Spleen (tissue), 7 donors: ENCODE results near the gene MX1.

Source experiments
- POLR2A ChIP-seq, 3 donors: fragments of 450-650 bp; IDR thresholded peaks; one replicate each; pipeline ENCODE4 v1.5.1; 2017; ENCODE audit warnings: antibody characterized with exemption in 3 of 3, mild to moderate bottlenecking in 1 of 3
- POLR2AphosphoS5 ChIP-seq, 3 donors: sonication (generic); formaldehyde crosslinking; IDR thresholded peaks; one replicate each; pipeline ENCODE4 v1.5.1; 2017; ENCODE audit warnings: antibody characterized with exemption in 3 of 3
- TF ChIP-seq, protein P1 (sequence below), 11 experiments: fragments of 200-600 bp in 7 of 11; fragments of 450-650 bp in 4 of 11; sonication (generic) in 4 of 11; IDR thresholded peaks in 8 of 11; conservative IDR thresholded peaks in 3 of 11; 1 replicate in 7 of 11; 2 replicates in 4 of 11; pipeline versions ENCODE4 v1.4.0 to v1.8.0; 2016 to 2021; ENCODE audit warnings: antibody characterized with exemption in 11 of 11, inconsistent platforms in 4 of 11, mild to moderate bottlenecking in 1 of 11
- donor health status: DM: no; HTN: no; CAD: no; lungs with moderate emphysema.
- donor health status: DM: no; HTN: no; CAD: no.
- donor health status: DM: no; HTN: no; CAD: no.

DNA sequence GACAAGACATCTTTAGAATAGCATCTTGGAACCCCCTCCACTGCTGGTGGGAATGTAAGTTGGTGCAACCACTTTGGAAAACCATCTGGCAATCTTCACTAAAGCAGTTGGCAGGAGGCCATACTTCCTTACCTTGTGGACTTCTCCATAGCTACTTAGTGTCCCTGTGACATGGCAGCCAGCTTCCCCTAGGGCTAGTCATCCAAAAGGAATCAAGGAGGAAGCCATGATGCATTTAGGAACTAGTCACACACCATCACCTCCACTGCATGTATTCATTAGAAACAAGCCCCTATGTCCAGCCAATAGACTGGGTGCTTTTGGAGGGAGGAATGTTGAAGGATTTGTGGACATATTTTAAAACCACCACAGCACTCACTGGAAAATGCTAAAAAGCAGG is 44.3 kb upstream of the MX1 start:
- TF ChIP-seq POLR2AphosphoS5 (IDR thresholded peaks at IDR 0.05): no peak
- TF ChIP-seq, protein P1, sequence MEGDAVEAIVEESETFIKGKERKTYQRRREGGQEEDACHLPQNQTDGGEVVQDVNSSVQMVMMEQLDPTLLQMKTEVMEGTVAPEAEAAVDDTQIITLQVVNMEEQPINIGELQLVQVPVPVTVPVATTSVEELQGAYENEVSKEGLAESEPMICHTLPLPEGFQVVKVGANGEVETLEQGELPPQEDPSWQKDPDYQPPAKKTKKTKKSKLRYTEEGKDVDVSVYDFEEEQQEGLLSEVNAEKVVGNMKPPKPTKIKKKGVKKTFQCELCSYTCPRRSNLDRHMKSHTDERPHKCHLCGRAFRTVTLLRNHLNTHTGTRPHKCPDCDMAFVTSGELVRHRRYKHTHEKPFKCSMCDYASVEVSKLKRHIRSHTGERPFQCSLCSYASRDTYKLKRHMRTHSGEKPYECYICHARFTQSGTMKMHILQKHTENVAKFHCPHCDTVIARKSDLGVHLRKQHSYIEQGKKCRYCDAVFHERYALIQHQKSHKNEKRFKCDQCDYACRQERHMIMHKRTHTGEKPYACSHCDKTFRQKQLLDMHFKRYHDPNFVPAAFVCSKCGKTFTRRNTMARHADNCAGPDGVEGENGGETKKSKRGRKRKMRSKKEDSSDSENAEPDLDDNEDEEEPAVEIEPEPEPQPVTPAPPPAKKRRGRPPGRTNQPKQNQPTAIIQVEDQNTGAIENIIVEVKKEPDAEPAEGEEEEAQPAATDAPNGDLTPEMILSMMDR (IDR thresholded peaks at IDR 0.05 in 8 of 11, conservative IDR thresholded peaks at IDR 0.05 in 3 of 11): no peak
- no peak for TF ChIP-seq POLR2A (IDR thresholded peaks at IDR 0.05)
